H9 (cell line): ENCODE results near the gene RABGAP1. TPM values are rescaled to one million over a fixed set of nuclear protein-coding genes. Genes with fewer than 3 reads are reported as not detected.

ENCODE experiments used
- DNase-seq: peaks from one replicate; pipeline ENCODE4 v3.0.0-alpha.2; 2017
- H2AFZ ChIP-seq: one replicate; pipeline ENCODE4 v1.6.1; 2013; ENCODE audit warnings: mild to moderate bottlenecking, low read length, control low read depth, moderate library complexity
- H2AK5ac ChIP-seq: 2 replicates; pipeline ENCODE4 v1.6.1; 2013; ENCODE audit warnings: low read length, control low read depth, mixed read lengths; ENCODE audit not compliant: insufficient read length
- H2BK120ac ChIP-seq: one replicate; pipeline ENCODE4 v1.6.1; 2013; ENCODE audit warnings: low read depth, mild to moderate bottlenecking, low read length, control low read depth, inconsistent platforms; ENCODE audit not compliant: poor library complexity, severe bottlenecking
- H2BK12ac ChIP-seq: 2 replicates; pipeline ENCODE4 v1.6.1; 2013; ENCODE audit warnings: low read length, control low read depth, mixed read lengths, low read depth; ENCODE audit not compliant: insufficient read length
- H2BK15ac ChIP-seq: 2 replicates; pipeline ENCODE4 v1.6.1; 2013; ENCODE audit warnings: low read depth, low read length, control low read depth
- H2BK20ac ChIP-seq: one replicate; pipeline ENCODE4 v1.6.1; 2013; ENCODE audit warnings: low read depth, mild to moderate bottlenecking, low read length, control low read depth, inconsistent platforms; ENCODE audit not compliant: poor library complexity, severe bottlenecking
- H2BK5ac ChIP-seq: 2 replicates; pipeline ENCODE4 v1.6.1; 2013; ENCODE audit warnings: low read length, control low read depth, mixed read lengths; ENCODE audit not compliant: insufficient read length
- H3K14ac ChIP-seq: 2 replicates; pipeline ENCODE4 v1.6.1; 2013; ENCODE audit warnings: low read length, control low read depth; ENCODE audit not compliant: insufficient read depth
- H3K18ac ChIP-seq: 2 replicates; pipeline ENCODE4 v1.6.1; 2013; ENCODE audit warnings: low read depth, mild to moderate bottlenecking, mixed read lengths, low read length, control low read depth; ENCODE audit not compliant: insufficient read length
- H3K23ac ChIP-seq: 2 replicates; pipeline ENCODE4 v1.6.1; 2013; ENCODE audit warnings: low read length, control low read depth, mixed read lengths, low read depth; ENCODE audit not compliant: insufficient read length
- H3K23me2 ChIP-seq: 2 replicates; pipeline ENCODE4 v1.6.1; 2013; ENCODE audit warnings: low read depth, mild to moderate bottlenecking, mixed read lengths, low read length, control low read depth; ENCODE audit not compliant: insufficient read length, poor library complexity, severe bottlenecking
- H3K27ac ChIP-seq: 2 replicates; pipeline ENCODE4 v1.5.1; 2013; ENCODE audit warnings: low read length, control low read depth, mixed read lengths, low read depth; ENCODE audit not compliant: insufficient read length
- H3K27me3 ChIP-seq: 2 replicates; pipeline ENCODE4 v1.6.1; 2013; ENCODE audit warnings: low read length, control low read depth, inconsistent platforms; ENCODE audit not compliant: insufficient read depth
- H3K4ac ChIP-seq: 2 replicates; pipeline ENCODE4 v1.6.1; 2013; ENCODE audit warnings: low read depth, mild to moderate bottlenecking, control low read depth, inconsistent platforms, low read length, moderate library complexity
- H3K4me1 ChIP-seq: 2 replicates; pipeline ENCODE4 v1.6.1; 2013; ENCODE audit warnings: low read length, control low read depth, inconsistent platforms; ENCODE audit not compliant: insufficient read depth
- H3K4me2 ChIP-seq: 2 replicates; pipeline ENCODE4 v1.6.1; 2013; ENCODE audit warnings: low read length, control low read depth, mixed read lengths; ENCODE audit not compliant: insufficient read length, insufficient read depth
- H3K56ac ChIP-seq: 2 replicates; pipeline ENCODE4 v1.6.1; 2013; ENCODE audit warnings: low read depth, mild to moderate bottlenecking, mixed read lengths, low read length, control low read depth; ENCODE audit not compliant: insufficient read length
- H3K79me1 ChIP-seq: 2 replicates; pipeline ENCODE4 v1.6.1; 2013; ENCODE audit warnings: low read depth, mild to moderate bottlenecking, moderate library complexity, low read length, control low read depth, inconsistent platforms; ENCODE audit not compliant: insufficient read depth, poor library complexity, severe bottlenecking
- H3K79me2 ChIP-seq: 2 replicates; pipeline ENCODE4 v1.6.1; 2013; ENCODE audit warnings: low read length, control low read depth, inconsistent platforms; ENCODE audit not compliant: insufficient read depth
- H3K9ac ChIP-seq: 2 replicates; pipeline ENCODE4 v1.6.1; 2013; ENCODE audit warnings: low read length, control low read depth, mixed read lengths; ENCODE audit not compliant: insufficient read length; ENCODE audit errors: extremely low read depth
- H3K9me3 ChIP-seq: one replicate; pipeline ENCODE4 v1.6.1; 2013; ENCODE audit warnings: low read depth, low read length, inconsistent platforms; ENCODE audit not compliant: control insufficient read depth
- H3T11ph ChIP-seq: one replicate; pipeline ENCODE4 v1.6.1; 2013; ENCODE audit warnings: mild to moderate bottlenecking, low read length, control low read depth, inconsistent platforms
- H4K20me1 ChIP-seq: one replicate; pipeline ENCODE4 v1.6.1; 2013; ENCODE audit not compliant: control insufficient read depth, insufficient read length, insufficient read depth
- H4K5ac ChIP-seq: 2 replicates; pipeline ENCODE4 v1.6.1; 2013; ENCODE audit warnings: low read depth, mild to moderate bottlenecking, mixed read lengths, low read length, control low read depth; ENCODE audit not compliant: insufficient read length
- H4K8ac ChIP-seq: replicated peaks from 2 replicates; pipeline ENCODE4 v1.6.1; 2013; ENCODE audit warnings: low read length, control low read depth, mixed read lengths, low read depth; ENCODE audit not compliant: insufficient read length
- H4K91ac ChIP-seq: 2 replicates; pipeline ENCODE4 v1.6.1; 2013; ENCODE audit warnings: low read depth, mild to moderate bottlenecking, moderate library complexity, mixed read lengths, low read length, control low read depth; ENCODE audit not compliant: insufficient read length
- H3K27ac Mint-ChIP-seq, 3 experiments: 2 replicates in 2 of 3; 3 replicates in 1 of 3; pipeline ENCODE4 v1.8.0; 2020 to 2021; ENCODE audit warnings: mixed read lengths in 3 of 3, mild to moderate bottlenecking in 1 of 3, moderate library complexity in 1 of 3
- H3K27me3 Mint-ChIP-seq: 2 replicates; pipeline ENCODE4 v1.8.0; 2021; ENCODE audit warnings: low read depth, mild to moderate bottlenecking, moderate library complexity, mixed read lengths
- H3K36me3 Mint-ChIP-seq, 3 experiments: 2 replicates in 2 of 3; 3 replicates in 1 of 3; pipeline ENCODE4 v1.8.0; 2020 to 2021; ENCODE audit warnings: low read depth in 3 of 3, mixed read lengths in 3 of 3; ENCODE audit not compliant: insufficient read depth in 1 of 3
- H3K4me1 Mint-ChIP-seq, 2 experiments: 2 replicates each; pipeline ENCODE4 v1.8.0; 2020; ENCODE audit warnings: mixed read lengths in 2 of 2
- H3K4me3 Mint-ChIP-seq, 2 experiments: 2 replicates in 1 of 2; 3 replicates in 1 of 2; pipeline ENCODE4 v1.8.0; 2020 to 2021; ENCODE audit warnings: mild to moderate bottlenecking in 2 of 2, mixed read lengths in 2 of 2, moderate library complexity in 1 of 2
- H3K9me3 Mint-ChIP-seq, 2 experiments: 2 replicates in 1 of 2; 3 replicates in 1 of 2; pipeline ENCODE4 v1.8.0; 2020; ENCODE audit warnings: mild to moderate bottlenecking in 2 of 2, mixed read lengths in 2 of 2, moderate library complexity in 1 of 2
- CTCF ChIP-seq: fragments of 200-600 bp; sonication (generic); conservative IDR thresholded peaks from 3 replicates; pipeline ENCODE4 v1.8.0; 2021; ENCODE audit warnings: antibody characterized with exemption, mild to moderate bottlenecking
- WGBS: extraction: QIAGEN DNeasy Blood & Tissue Kit; methylation state at CpG from one replicate; pipeline ENCODE4 v1.1.7; 2013; ENCODE audit warnings: missing lambda C conversion rate, low lambda C conversion rate, mixed read lengths; ENCODE audit not compliant: insufficient read length; ENCODE audit errors: extremely low coverage; 5-methylcytosine and 5-hydroxymethylcytosine counted together
- total RNA-seq: library from RNA; stranded (reverse); gene quantifications from 2 replicates; pipeline ENCODE4 v1.2.1, GENCODE V29; 2021

Gene RABGAP1
- total RNA-seq, 1 experiment from 2014 or later = 31.6 TPM

GRCh38 chr9:122897969-122898368 is 42.9 kb upstream of the RABGAP1 start:
- Histone ChIP-seq H3K9ac (no peak overlapping the region), H3K4me1 (no peaks in the 10 kb centered on the region), H3K9me3 (no peaks in the 10 kb centered on the region), H4K8ac (no peak overlapping the region), H2BK120ac (no peak overlapping the region), H4K91ac (no peak overlapping the region), H2BK12ac (no peak overlapping the region), H3K14ac (no peak overlapping the region), H2BK20ac (no peak overlapping the region), H4K5ac (no peak overlapping the region), H2BK5ac (no peak overlapping the region), H3K4ac (no peak overlapping the region), H2BK15ac (no peak overlapping the region), H3K23ac (no peak overlapping the region), H4K20me1 (no peaks in the 10 kb centered on the region), H3K56ac (no peak overlapping the region), H3K79me1 (peaks cover 5% of the 10 kb centered on the region), H3K79me2 (peaks cover 7% of the 10 kb centered on the region; the same call in 1 of the 2 replicates), H3K23me2 (no peaks in the 10 kb centered on the region), H3T11ph (no peak overlapping the region), H3K27me3 (no peaks in the 10 kb centered on the region), H3K27ac (no peak overlapping the region), H2AFZ (no peak overlapping the region), H3K4me2 (no peak overlapping the region), H3K18ac (no peak overlapping the region), H2AK5ac (no peak overlapping the region)
- H3K4me1 Mint-ChIP-seq = no peaks in the 10 kb centered on the region
- DNase-seq = no peak
- WGBS = no CpG with 5 or more reads among the region's 1 CpG
- H3K27me3 Mint-ChIP-seq = no peaks in the 10 kb centered on the region
- H3K27ac Mint-ChIP-seq = no peak overlapping the region
- H3K9me3 Mint-ChIP-seq = no peaks in the 10 kb centered on the region
- no peak for TF ChIP-seq CTCF
- H3K36me3 Mint-ChIP-seq = peaks cover 17 to 34% (median 22%) of the 10 kb centered on the region in 3 experiments; a peak in 6 of 7 replicates
- H3K4me3 Mint-ChIP-seq = no peak overlapping the region
